Lower lobe of right lung (tissue), 2 donors: Measurements from ENCODE around the gene TMEM191B. TPM values are rescaled to one million over a fixed set of nuclear protein-coding genes. Genes with fewer than 3 reads are reported as not detected.
"Not testable (repeated sequence)": the region's sequence is repeated elsewhere in the genome, so short reads cannot be mapped to it uniquely, and the experiment has no call there.

Experiments used
- ATAC-seq, 2 donors: fragments of 200-7000 bp; cut with Tn5 transposase; one replicate each; pipeline ENCODE4 v1.9.1; 2020 to 2022; ENCODE audit warnings: mild to moderate bottlenecking in 2 of 2, moderate library complexity in 2 of 2
- DNase-seq: peaks from one replicate; pipeline ENCODE4 v3.0.0-alpha.2; 2020
- H3K27ac ChIP-seq: fragments of 200-600 bp; one replicate; pipeline ENCODE4 v1.8.0; 2022
- H3K27me3 ChIP-seq: fragments of 200-600 bp; one replicate; pipeline ENCODE4 v1.8.0; 2022; ENCODE audit warnings: low read depth
- H3K36me3 ChIP-seq: fragments of 200-600 bp; one replicate; pipeline ENCODE4 v1.8.0; 2022; ENCODE audit warnings: mild to moderate bottlenecking
- H3K4me1 ChIP-seq: fragments of 200-600 bp; one replicate; pipeline ENCODE4 v1.8.0; 2022
- H3K4me3 ChIP-seq: fragments of 200-600 bp; one replicate; pipeline ENCODE4 v1.8.0; 2022; ENCODE audit warnings: mild to moderate bottlenecking
- H3K9me3 ChIP-seq: fragments of 200-600 bp; one replicate; pipeline ENCODE4 v1.8.0; 2022
- intact Hi-C: fragments of 100-400 bp; cut with DNase I; formaldehyde crosslinking; loops from one replicate; pipeline ENCODE4 v1.11.0; 2022
- total RNA-seq: library from RNA; stranded (reverse); fragmentation: NEBNext Ultra II Directional; extraction: Animal tissue kit (Norgen Biotek cat#: 25700); gene quantifications from one replicate; pipeline ENCODE4 v1.2.1, GENCODE V29; 2021
- donor health status: DM: no; HTN: yes; CAD: no; lungs with severe emphysema.

The TMEM191B gene
- total RNA-seq, 1 donor from 2014 or later = 7.6 TPM

DNA sequence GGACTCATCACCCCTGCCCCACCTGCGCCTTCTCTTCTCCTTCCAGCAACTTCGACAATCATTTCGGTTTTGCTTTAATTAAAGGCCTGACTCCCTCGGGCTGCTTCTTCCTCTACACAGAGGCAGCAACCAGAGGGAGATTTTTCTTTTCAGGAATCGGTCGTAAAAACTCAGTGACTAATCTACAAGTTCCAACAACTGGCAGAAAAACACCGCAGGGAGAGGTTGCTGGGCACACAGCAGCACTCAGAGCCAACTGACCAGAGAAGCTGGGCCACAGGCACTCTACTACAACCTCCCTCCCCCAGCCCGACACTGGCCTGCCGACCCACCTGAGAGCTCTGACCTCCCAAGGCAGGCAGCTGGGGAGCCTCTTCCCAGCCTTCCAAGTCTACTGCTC is 48.1 kb downstream of the TMEM191B start:
- H3K4me3 ChIP-seq, H3K4me1 ChIP-seq, H3K36me3 ChIP-seq, H3K9me3 ChIP-seq, DNase-seq, ATAC-seq, H3K27ac ChIP-seq, H3K27me3 ChIP-seq, intact Hi-C loops: not testable (repeated sequence)

DNA sequence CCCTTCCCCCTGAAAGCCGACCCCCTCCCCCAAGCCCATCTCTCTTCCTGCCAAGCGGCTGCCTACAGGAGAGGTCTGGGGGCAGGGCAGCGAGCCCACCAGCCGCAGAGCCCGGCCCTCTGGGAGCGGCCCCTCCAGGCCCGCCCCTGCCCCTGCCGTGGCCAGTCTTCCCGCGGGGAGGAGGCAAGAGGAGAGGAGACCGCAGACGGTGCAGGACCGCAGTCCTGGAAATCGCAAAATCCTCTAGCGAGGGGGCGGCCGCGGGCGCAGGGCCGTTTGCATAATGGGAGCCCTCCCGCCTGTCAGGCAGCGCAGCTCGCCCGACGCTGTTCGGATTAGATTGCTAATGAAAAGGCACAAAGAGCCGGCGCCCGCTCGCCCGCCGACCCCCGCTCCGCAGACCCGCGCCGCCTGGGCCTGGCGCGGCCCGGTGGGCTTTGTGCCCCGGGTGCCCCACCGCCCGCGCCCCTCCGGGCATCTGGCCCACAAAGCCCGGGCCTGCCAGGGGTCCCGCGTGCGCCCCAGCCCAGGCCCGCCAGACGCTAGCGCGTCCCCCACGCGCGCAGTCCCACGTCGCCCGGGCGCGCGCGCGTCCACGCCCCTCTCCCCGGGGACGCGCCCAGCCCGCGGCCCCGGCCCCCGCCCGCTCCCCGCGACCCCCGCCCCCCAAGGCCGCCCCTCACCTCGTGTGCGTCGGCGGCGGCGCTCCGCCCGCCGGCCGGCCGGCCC is 49.7 kb downstream of the TMEM191B start:
- H3K27ac ChIP-seq, H3K4me3 ChIP-seq, DNase-seq, H3K36me3 ChIP-seq, H3K9me3 ChIP-seq, H3K27me3 ChIP-seq, intact Hi-C loops, H3K4me1 ChIP-seq: not testable (repeated sequence)
- ATAC-seq = peak in 1 of 2 donors; percentile 12

DNA sequence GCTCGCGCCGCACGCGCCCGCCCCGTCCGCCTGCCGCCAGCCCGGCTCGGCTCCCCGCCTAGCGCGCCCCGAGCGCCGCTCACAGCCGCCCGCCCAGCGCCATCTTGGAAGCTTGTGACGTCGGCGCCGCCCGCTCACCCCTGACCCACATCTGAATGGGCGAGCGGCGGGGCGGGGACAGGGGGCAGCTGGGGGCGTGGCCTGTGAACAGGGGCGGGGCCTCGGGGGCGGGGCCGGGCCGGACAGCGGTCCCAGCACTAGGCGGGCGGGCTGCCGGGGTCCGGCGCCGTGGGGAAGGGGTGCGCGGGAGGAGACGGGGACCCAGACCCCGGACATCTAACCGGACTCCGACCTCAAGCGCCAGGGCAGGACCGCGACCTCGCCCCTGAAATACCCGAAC is 50.2 kb downstream of the TMEM191B start:
- H3K27ac ChIP-seq, H3K36me3 ChIP-seq, H3K4me1 ChIP-seq, H3K9me3 ChIP-seq, H3K27me3 ChIP-seq, intact Hi-C loops: not testable (repeated sequence)
- DNase-seq = peak; percentile 56
- peak overlapping the region; percentile 37 for H3K4me3 ChIP-seq
- ATAC-seq = peak; percentile 94 to 95

Other genes starting within 250 kb of the TMEM191B start
- 8.0 TPM for gene GGTLC3, start 9.6 kb upstream of the TMEM191B start, total RNA-seq
- 1.6 TPM for gene RIMBP3, start 84.1 kb downstream of the TMEM191B start, total RNA-seq